Measurements from ENCODE around the gene EGR2.

EGR2 gene

DNA sequence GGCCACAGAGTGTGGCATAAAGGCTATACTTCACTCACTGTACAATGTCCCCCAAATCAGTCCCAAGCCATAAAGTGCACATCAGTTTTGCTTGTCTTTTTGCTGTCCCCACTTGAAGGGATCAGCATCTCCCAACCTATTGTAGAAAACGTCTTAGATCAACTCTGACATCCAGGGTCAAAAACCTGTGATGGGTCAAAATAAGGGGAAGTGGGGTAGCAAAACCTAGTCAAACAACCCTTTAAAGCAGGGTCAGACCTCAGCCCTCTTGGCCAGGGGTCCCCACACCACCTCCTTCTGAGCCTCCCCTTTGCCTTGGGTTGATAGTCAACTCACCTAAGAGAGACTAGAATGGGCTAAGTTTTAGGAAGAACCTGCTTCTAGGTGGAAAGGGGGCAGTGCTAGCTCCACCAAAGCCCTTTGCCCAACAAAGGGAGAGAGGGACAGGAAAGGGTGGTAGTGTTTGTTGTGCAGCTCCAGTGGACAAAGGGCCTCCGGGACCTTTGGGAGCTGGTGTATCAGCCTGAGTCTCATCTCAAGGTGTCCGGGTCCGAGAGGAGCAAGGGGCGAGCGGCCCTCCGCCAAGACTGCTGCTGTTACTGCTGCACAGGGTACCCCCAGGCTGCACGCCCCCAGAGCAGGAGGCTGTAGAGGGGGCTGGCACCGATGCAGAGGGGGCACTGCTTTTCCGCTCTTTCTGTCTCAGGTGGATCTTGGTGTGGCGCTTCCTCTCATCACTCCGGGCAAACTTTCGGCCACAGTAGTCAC is 3.3 kb downstream of the EGR2 start:
- DNase-seq (ENCODE audit: extremely low spot score), result no peak
- TF ChIP-seq, protein P1, sequence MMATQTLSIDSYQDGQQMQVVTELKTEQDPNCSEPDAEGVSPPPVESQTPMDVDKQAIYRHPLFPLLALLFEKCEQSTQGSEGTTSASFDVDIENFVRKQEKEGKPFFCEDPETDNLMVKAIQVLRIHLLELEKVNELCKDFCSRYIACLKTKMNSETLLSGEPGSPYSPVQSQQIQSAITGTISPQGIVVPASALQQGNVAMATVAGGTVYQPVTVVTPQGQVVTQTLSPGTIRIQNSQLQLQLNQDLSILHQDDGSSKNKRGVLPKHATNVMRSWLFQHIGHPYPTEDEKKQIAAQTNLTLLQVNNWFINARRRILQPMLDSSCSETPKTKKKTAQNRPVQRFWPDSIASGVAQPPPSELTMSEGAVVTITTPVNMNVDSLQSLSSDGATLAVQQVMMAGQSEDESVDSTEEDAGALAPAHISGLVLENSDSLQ (IDR thresholded peaks at IDR 0.05), result no peak
- ChIA-PET POLR2A (interaction anchor here (1.2 kb wide), 1 partner anchor 7 kb away, joined by 3 read pairs; no protein-coding TSS in a partner anchor), CTCF (no interaction called here)

GRCh38 chr10:62811159-62811875 is 4.8 kb downstream of the EGR2 start:
- POLR2A ChIA-PET, result no interaction called here
- CTCF ChIA-PET, result interaction anchor here (0.6 kb wide), 2 partner anchors 40 to 108 kb away, joined by 3 to 4 read pairs; no protein-coding TSS in a partner anchor
- DNase-seq (ENCODE audit: extremely low spot score), result no peak
- TF ChIP-seq CTBP1 (IDR thresholded peaks at IDR 0.05; ENCODE audit: borderline replicate concordance) (no peak), ARNT (IDR thresholded peaks at IDR 0.05) (no peak), L3MBTL2 (conservative IDR thresholded peaks at IDR 0.05) (no peak), SUZ12 (IDR thresholded peaks at IDR 0.05) (no peak), NFRKB (IDR thresholded peaks at IDR 0.05) (no peak), FOXK2 (IDR thresholded peaks at IDR 0.05) (no peak), HDGF (IDR thresholded peaks at IDR 0.05; ENCODE audit: borderline replicate concordance) (no peak), FOXM1 (IDR thresholded peaks at IDR 0.05; ENCODE audit: borderline replicate concordance) (no peak), TARDBP (IDR thresholded peaks at IDR 0.05) (no peak), BHLHE40 (IDR thresholded peaks at IDR 0.05; ENCODE audit: borderline replicate concordance) (no peak), ZNF384 (IDR thresholded peaks at IDR 0.05) (no peak), LEF1 (IDR thresholded peaks at IDR 0.05; ENCODE audit: borderline replicate concordance) (no peak), ELF4 (IDR thresholded peaks at IDR 0.05) (no peak), FOXA1 (IDR thresholded peaks at IDR 0.05) (no peak), SP1 (IDR thresholded peaks at IDR 0.05) (no peak)
- TF ChIP-seq, protein P1 (IDR thresholded peaks at IDR 0.05), result no peak

GRCh38 chr10:62810156-62810902 is 5.8 kb downstream of the EGR2 start:
- ChIA-PET CTCF (no interaction called here), POLR2A (no interaction called here)
- TF ChIP-seq TARDBP (IDR thresholded peaks at IDR 0.05) (no peak), SP1 (IDR thresholded peaks at IDR 0.05) (no peak), SUZ12 (IDR thresholded peaks at IDR 0.05) (no peak), FOXK2 (IDR thresholded peaks at IDR 0.05) (no peak), NFRKB (IDR thresholded peaks at IDR 0.05) (no peak), HDGF (IDR thresholded peaks at IDR 0.05; ENCODE audit: borderline replicate concordance) (no peak), BHLHE40 (IDR thresholded peaks at IDR 0.05; ENCODE audit: borderline replicate concordance) (no peak), L3MBTL2 (conservative IDR thresholded peaks at IDR 0.05) (no peak), ELF4 (IDR thresholded peaks at IDR 0.05) (no peak), ARNT (IDR thresholded peaks at IDR 0.05) (no peak), FOXA1 (IDR thresholded peaks at IDR 0.05) (no peak), ZNF384 (IDR thresholded peaks at IDR 0.05) (no peak), LEF1 (IDR thresholded peaks at IDR 0.05; ENCODE audit: borderline replicate concordance) (no peak)
- DNase-seq (ENCODE audit: extremely low spot score), result no peak

DNA sequence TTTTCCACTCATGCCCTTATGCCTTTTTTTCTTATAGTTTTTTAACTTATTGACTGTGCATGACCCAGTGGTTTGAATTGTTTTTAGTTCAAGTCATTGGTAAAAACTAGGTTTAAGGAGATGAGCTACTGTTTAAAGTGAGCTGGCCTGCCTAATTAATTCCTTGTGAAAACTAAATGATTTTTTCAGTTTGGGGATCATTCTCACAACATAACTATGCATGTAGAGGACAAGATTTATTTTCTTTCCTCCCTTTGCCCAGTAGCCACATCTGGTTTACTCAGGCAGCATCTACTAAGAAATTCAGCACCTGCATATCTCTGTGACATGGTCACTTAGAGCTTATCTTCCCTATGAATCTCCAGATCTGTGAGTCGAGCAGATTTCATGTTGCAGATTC is 9.9 kb downstream of the EGR2 start:
- DNase-seq (ENCODE audit: extremely low spot score), result no peak
- ChIA-PET CTCF (interaction anchor here (0.6 to 1.5 kb wide), 2 partner anchors 12 to 950 kb away, joined by 4 to 5 read pairs; no protein-coding TSS in a partner anchor), POLR2A (interaction anchor here (0.9 to 1.2 kb wide), 4 partner anchors 7 to 12 kb away, joined by 3 to 5 read pairs (median 3); partner anchors contain the start of gene EGR2)
- TF ChIP-seq FOXK2 (IDR thresholded peaks at IDR 0.05) (no peak), ARNT (IDR thresholded peaks at IDR 0.05) (no peak), TARDBP (IDR thresholded peaks at IDR 0.05) (no peak), ELF4 (IDR thresholded peaks at IDR 0.05) (no peak)

DNA sequence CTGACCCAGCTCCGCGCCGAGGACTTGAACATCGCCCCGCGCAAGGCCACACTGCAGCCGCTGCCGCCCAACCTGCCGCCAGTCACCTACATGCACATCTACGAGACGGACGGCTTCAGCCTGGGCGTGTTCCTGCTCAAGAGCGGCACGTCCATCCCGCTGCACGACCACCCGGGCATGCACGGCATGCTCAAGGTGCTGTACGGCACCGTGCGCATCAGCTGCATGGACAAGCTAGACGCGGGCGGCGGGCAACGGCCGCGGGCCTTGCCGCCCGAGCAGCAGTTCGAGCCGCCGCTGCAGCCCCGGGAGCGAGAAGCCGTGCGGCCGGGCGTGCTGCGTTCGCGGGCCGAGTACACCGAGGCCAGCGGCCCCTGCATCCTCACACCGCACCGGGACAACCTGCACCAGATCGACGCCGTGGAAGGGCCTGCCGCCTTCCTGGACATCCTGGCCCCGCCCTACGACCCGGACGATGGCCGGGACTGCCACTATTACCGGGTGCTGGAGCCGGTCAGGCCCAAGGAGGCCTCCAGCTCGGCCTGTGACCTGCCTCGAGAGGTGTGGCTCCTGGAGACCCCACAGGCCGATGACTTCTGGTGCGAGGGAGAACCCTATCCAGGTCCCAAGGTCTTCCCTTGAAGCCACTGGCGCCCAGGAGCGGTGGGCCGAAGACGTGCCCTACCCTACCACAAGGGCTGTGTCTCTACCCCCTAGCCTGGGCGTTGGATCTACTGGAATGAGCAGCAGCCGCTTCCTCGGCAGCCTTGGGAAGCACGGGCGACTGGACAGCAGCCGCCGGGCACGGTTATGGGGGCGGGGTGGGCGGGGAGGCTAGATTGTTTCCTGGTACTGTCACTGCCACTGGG is 10.7 kb downstream of the EGR2 start:
- TF ChIP-seq FOXK2 (IDR thresholded peaks at IDR 0.05) (no peak), HDGF (IDR thresholded peaks at IDR 0.05; ENCODE audit: borderline replicate concordance) (0 out of 2 replicates have a peak, but pooled peaks have one; percentile 22), SP1 (IDR thresholded peaks at IDR 0.05) (no peak)
- no peak for DNase-seq (ENCODE audit: extremely low spot score)
- CTCF ChIA-PET, result interaction anchor here (1.5 to 1.8 kb wide), 2 partner anchors 12 to 13 kb away, joined by 5 to 12 read pairs; no protein-coding TSS in a partner anchor
- POLR2A ChIA-PET, result interaction anchor here (0.7 to 2.3 kb wide), 5 partner anchors 8 to 35 kb away, joined by 3 to 21 read pairs (median 3); partner anchors contain the start of gene EGR2
